ENCODE results near the gene MTMR12. TPM values are rescaled to one million over a fixed set of nuclear protein-coding genes. Genes with fewer than 3 reads are reported as not detected.

Gene MTMR12
- 14.3 TPM for polyA plus RNA-seq (ENCODE audit: insufficient read length)

- peak; percentile 99 for DNase-seq
Observed at GRCh38 chr5:32312595-32313332, at the start of gene MTMR12. TSS of gene MTMR12 (minus strand) at chr5:32312939. CDS start at chr5:32312838, 101 bp downstream.

GRCh38 chr5:32362527-32362926, 49.8 kb upstream of the MTMR12 start:
- no peak for DNase-seq

GRCh38 chr5:32360906-32361305, 48.2 kb upstream of the MTMR12 start:
- no peak for DNase-seq

- no peak for DNase-seq
Observed at GRCh38 chr5:32358611-32359010, 45.9 kb upstream of the MTMR12 start.

GRCh38 chr5:32357658-32358057, 44.9 kb upstream of the MTMR12 start:
- DNase-seq, result no peak

GRCh38 chr5:32355686-32356085, 42.9 kb upstream of the MTMR12 start:
- DNase-seq, result no peak

GRCh38 chr5:32353420-32353819, 40.7 kb upstream of the MTMR12 start:
- no peak for DNase-seq

GRCh38 chr5:32352685-32353084, 39.9 kb upstream of the MTMR12 start:
- no peak for DNase-seq

- DNase-seq, result no peak
Observed at GRCh38 chr5:32346869-32347268, 34.1 kb upstream of the MTMR12 start.

- DNase-seq, result no peak
Observed at GRCh38 chr5:32343058-32343672, 30.4 kb upstream of the MTMR12 start.

GRCh38 chr5:32342656-32343055, 29.9 kb upstream of the MTMR12 start:
- no peak for DNase-seq

GRCh38 chr5:32339878-32340277, 27.1 kb upstream of the MTMR12 start:
- DNase-seq, result no peak

- no peak for DNase-seq
Observed at GRCh38 chr5:32339198-32339597, 26.5 kb upstream of the MTMR12 start.

GRCh38 chr5:32332966-32333365, 20.2 kb upstream of the MTMR12 start:
- DNase-seq, result no peak

GRCh38 chr5:32332361-32332760, 19.6 kb upstream of the MTMR12 start:
- DNase-seq, result no peak

- DNase-seq, result no peak
Observed at GRCh38 chr5:32331935-32332274, 19.2 kb upstream of the MTMR12 start.

GRCh38 chr5:32331217-32331934, 18.6 kb upstream of the MTMR12 start:
- no peak for DNase-seq

- DNase-seq, result no peak
Observed at GRCh38 chr5:32330126-32330971, 17.6 kb upstream of the MTMR12 start.

GRCh38 chr5:32329395-32329834, 16.7 kb upstream of the MTMR12 start:
- peak; percentile 38 for DNase-seq

GRCh38 chr5:32326216-32326772, 13.6 kb upstream of the MTMR12 start:
- no peak for DNase-seq

GRCh38 chr5:32325616-32326015, 12.9 kb upstream of the MTMR12 start:
- no peak for DNase-seq

GRCh38 chr5:32325062-32325461, 12.3 kb upstream of the MTMR12 start:
- peak; percentile 34 for DNase-seq
